Hepatocyte (in vitro differentiated cells): Measurements from ENCODE around the gene DERL3. TPM values are rescaled to one million over a fixed set of nuclear protein-coding genes. Genes with fewer than 3 reads are reported as not detected.

Source experiments
- DNase-seq: peaks from one replicate; pipeline ENCODE4 v3.0.0-alpha.2; 2016; ENCODE audit warnings: low spot score
- H2AFZ ChIP-seq: fragments of 200-600 bp; sonication (generic); 2 replicates; pipeline ENCODE4 v1.6.0; 2016; ENCODE audit warnings: antibody characterized with exemption, mild to moderate bottlenecking
- H3K27ac ChIP-seq: fragments of 200-600 bp; sonication (generic); 2 replicates; pipeline ENCODE4 v1.5.1; 2016; ENCODE audit warnings: mild to moderate bottlenecking
- H3K27me3 ChIP-seq: fragments of 200-600 bp; sonication (generic); 2 replicates; pipeline ENCODE4 v1.6.1; 2016
- H3K36me3 ChIP-seq: fragments of 200-600 bp; sonication (generic); replicated peaks from 2 replicates; pipeline ENCODE4 v1.5.1; 2016; ENCODE audit warnings: low read depth; ENCODE audit not compliant: insufficient read depth
- H3K4me1 ChIP-seq: fragments of 200-600 bp; sonication (generic); 2 replicates; pipeline ENCODE4 v1.5.1; 2016; ENCODE audit warnings: mild to moderate bottlenecking, moderate library complexity; ENCODE audit not compliant: insufficient read depth
- H3K4me2 ChIP-seq: fragments of 200-600 bp; sonication (generic); 2 replicates; pipeline ENCODE4 v1.6.0; 2016
- H3K4me3 ChIP-seq: fragments of 200-600 bp; sonication (generic); 2 replicates; pipeline ENCODE4 v1.5.1; 2016; ENCODE audit warnings: mild to moderate bottlenecking
- H3K79me2 ChIP-seq: fragments of 200-600 bp; sonication (generic); 2 replicates; pipeline ENCODE4 v1.6.0; 2017; ENCODE audit warnings: mild to moderate bottlenecking
- H3K9me2 ChIP-seq: fragments of 200-600 bp; sonication (generic); replicated peaks from 2 replicates; pipeline ENCODE4 v1.6.0; 2017; ENCODE audit warnings: mild to moderate bottlenecking; ENCODE audit not compliant: insufficient read depth
- H3K9me3 ChIP-seq: fragments of 200-600 bp; sonication (generic); 2 replicates; pipeline ENCODE4 v1.5.1; 2016; ENCODE audit warnings: low read depth, mild to moderate bottlenecking
- H4K20me1 ChIP-seq: fragments of 200-600 bp; sonication (generic); 2 replicates; pipeline ENCODE4 v1.6.0; 2016; ENCODE audit warnings: mild to moderate bottlenecking; ENCODE audit not compliant: insufficient read depth, poor library complexity, severe bottlenecking
- EZH2 ChIP-seq: fragments of 200-600 bp; sonication (generic); IDR thresholded peaks from 2 replicates; pipeline ENCODE4 v1.6.1; 2016; ENCODE audit warnings: antibody characterized with exemption, mild to moderate bottlenecking, borderline replicate concordance
- EZH2phosphoT487 ChIP-seq: fragments of 200-600 bp; sonication (generic); IDR thresholded peaks from one replicate; pipeline ENCODE4 v1.6.1; 2018; ENCODE audit warnings: antibody characterized with exemption, mild to moderate bottlenecking, low read depth, moderate library complexity; ENCODE audit not compliant: unreplicated experiment, severe bottlenecking
- WGBS: methylation state at CpG from one replicate; pipeline ENCODE4 v1.1.6; 2016; ENCODE audit warnings: low lambda C conversion rate; ENCODE audit errors: missing lambda C conversion rate; 5-methylcytosine and 5-hydroxymethylcytosine counted together
- polyA plus RNA-seq: library from polyadenylated mRNA; unstranded; fragments of >200 nt; fragmentation: Nextera tagmentation; extraction: Ambion mirVana; gene quantifications from 2 replicates; pipeline ENCODE4 v1.2.1, GENCODE V29; 2016
- total RNA-seq: library from RNA; depleted of rRNA; stranded (reverse); fragments of >200 nt; gene quantifications from 2 replicates; pipeline ENCODE4 v1.2.3, GENCODE V29; 2014
- TF ChIP-seq, protein P1 (sequence below): fragments of 200-600 bp; sonication (generic); IDR thresholded peaks from 2 replicates; pipeline ENCODE4 v1.5.1; 2016; ENCODE audit warnings: antibody characterized with exemption, mild to moderate bottlenecking; ENCODE audit not compliant: poor library complexity

Gene DERL3
- total and polyA plus RNA-seq, 2 experiments from 2014 or later, result 1.6 to 6.1 TPM

GRCh38 chr22:23823331-23823791 is 15.4 kb downstream of the DERL3 start:
- Histone ChIP-seq H4K20me1 (no peaks in the 10 kb centered on the region), H3K4me1 (no peaks in the 10 kb centered on the region), H3K27me3 (no peaks in the 10 kb centered on the region), H3K4me3 (no peak overlapping the region), H3K36me3 (no peaks in the 10 kb centered on the region), H3K79me2 (no peaks in the 10 kb centered on the region), H3K4me2 (no peak overlapping the region), H3K9me2 (no peaks in the 10 kb centered on the region), H3K9me3 (no peaks in the 10 kb centered on the region), H3K27ac (no peak overlapping the region), H2AFZ (no peak overlapping the region)
- no peak for TF ChIP-seq EZH2phosphoT487
- TF ChIP-seq, protein P1, sequence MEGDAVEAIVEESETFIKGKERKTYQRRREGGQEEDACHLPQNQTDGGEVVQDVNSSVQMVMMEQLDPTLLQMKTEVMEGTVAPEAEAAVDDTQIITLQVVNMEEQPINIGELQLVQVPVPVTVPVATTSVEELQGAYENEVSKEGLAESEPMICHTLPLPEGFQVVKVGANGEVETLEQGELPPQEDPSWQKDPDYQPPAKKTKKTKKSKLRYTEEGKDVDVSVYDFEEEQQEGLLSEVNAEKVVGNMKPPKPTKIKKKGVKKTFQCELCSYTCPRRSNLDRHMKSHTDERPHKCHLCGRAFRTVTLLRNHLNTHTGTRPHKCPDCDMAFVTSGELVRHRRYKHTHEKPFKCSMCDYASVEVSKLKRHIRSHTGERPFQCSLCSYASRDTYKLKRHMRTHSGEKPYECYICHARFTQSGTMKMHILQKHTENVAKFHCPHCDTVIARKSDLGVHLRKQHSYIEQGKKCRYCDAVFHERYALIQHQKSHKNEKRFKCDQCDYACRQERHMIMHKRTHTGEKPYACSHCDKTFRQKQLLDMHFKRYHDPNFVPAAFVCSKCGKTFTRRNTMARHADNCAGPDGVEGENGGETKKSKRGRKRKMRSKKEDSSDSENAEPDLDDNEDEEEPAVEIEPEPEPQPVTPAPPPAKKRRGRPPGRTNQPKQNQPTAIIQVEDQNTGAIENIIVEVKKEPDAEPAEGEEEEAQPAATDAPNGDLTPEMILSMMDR, result no peak
- no peak for TF ChIP-seq EZH2
- no peak for DNase-seq
- whole genome bisulfite sequencing, result 95% methylated on average over 14 of the region's 14 CpGs

- TF ChIP-seq EZH2phosphoT487, result no peak
- TF ChIP-seq, protein P1, result no peak
- WGBS, result 96% methylated on average over 5 of the region's 6 CpGs
- H4K20me1 ChIP-seq, result no peaks in the 10 kb centered on the region
- no peak for DNase-seq
- H3K4me2 ChIP-seq, result no peak overlapping the region
- H2AFZ ChIP-seq, result no peak overlapping the region
- no peak overlapping the region for H3K4me3 ChIP-seq
- H3K27me3 ChIP-seq, result no peaks in the 10 kb centered on the region
- H3K27ac ChIP-seq, result no peak overlapping the region
- no peaks in the 10 kb centered on the region for H3K36me3 ChIP-seq
- no peaks in the 10 kb centered on the region for H3K4me1 ChIP-seq
- no peaks in the 10 kb centered on the region for H3K9me2 ChIP-seq
- H3K79me2 ChIP-seq, result no peaks in the 10 kb centered on the region
- H3K9me3 ChIP-seq, result no peaks in the 10 kb centered on the region
Observed at GRCh38 chr22:23822101-23822671, 16.6 kb downstream of the DERL3 start.

- no peak for DNase-seq
- H3K4me3 ChIP-seq, result no peak overlapping the region
- 69% methylated on average over 4 of the region's 4 CpGs for WGBS
- TF ChIP-seq EZH2phosphoT487 (no peak), EZH2 (no peak)
- TF ChIP-seq, protein P1, result no peak
- H3K9me2 ChIP-seq, result no peaks in the 10 kb centered on the region
- no peaks in the 10 kb centered on the region for H3K27me3 ChIP-seq
- no peak overlapping the region for H3K27ac ChIP-seq
- no peak overlapping the region for H3K4me2 ChIP-seq
- no peaks in the 10 kb centered on the region for H3K79me2 ChIP-seq
- no peak overlapping the region for H2AFZ ChIP-seq
- H3K36me3 ChIP-seq, result no peaks in the 10 kb centered on the region
- H3K4me1 ChIP-seq, result no peaks in the 10 kb centered on the region
- no peaks in the 10 kb centered on the region for H3K9me3 ChIP-seq
- H4K20me1 ChIP-seq, result no peaks in the 10 kb centered on the region
Observed at GRCh38 chr22:23820748-23821211, 18.0 kb downstream of the DERL3 start.
